HepG2 (cell line): Measurements from ENCODE around the gene KCNQ2. TPM values are rescaled to one million over a fixed set of nuclear protein-coding genes. Genes with fewer than 3 reads are reported as not detected.
A peak's percentile ranks its signal among the peaks of the same experiment; 100 is the strongest.

Experiments
- BORCS8-MEF2B ChIP-seq: sonication (generic); formaldehyde crosslinking; IDR thresholded peaks from 2 replicates; pipeline ENCODE4 v1.8.0; 2022; ENCODE audit warnings: mild to moderate bottlenecking, missing genetic modification reagents
- FIP1L1 ChIP-seq: fragments of 200-400 bp; formaldehyde crosslinking; IDR thresholded peaks from 2 replicates; pipeline ENCODE4 v1.6.1; 2018; ENCODE audit warnings: low read depth, mild to moderate bottlenecking, low read length, moderate library complexity, borderline replicate concordance; ENCODE audit not compliant: insufficient read depth
- PAXIP1 ChIP-seq: sonication (generic); formaldehyde crosslinking; conservative IDR thresholded peaks from 2 replicates; pipeline ENCODE4 v1.4.0; 2020; ENCODE audit warnings: mild to moderate bottlenecking, missing genetic modification reagents, moderate library complexity
- RBFOX2 ChIP-seq: fragments of 200-400 bp; formaldehyde crosslinking; IDR thresholded peaks from 2 replicates; pipeline ENCODE4 v1.6.1; 2017; ENCODE audit warnings: low read depth, mild to moderate bottlenecking, low read length
- SAP130 ChIP-seq: IDR thresholded peaks from 2 replicates; pipeline ENCODE4 v1.6.1; 2016; ENCODE audit warnings: low read depth
- SOX13 ChIP-seq, 3 experiments: fragments of 450-650 bp in 1 of 3; sonication (generic) in 1 of 3; formaldehyde crosslinking in 1 of 3; IDR thresholded peaks in 2 of 3; conservative IDR thresholded peaks in 1 of 3; 2 replicates each; pipeline versions ENCODE4 v1.5.0 to v1.6.1; 2016 to 2020; ENCODE audit warnings: antibody characterized with exemption in 1 of 3, mild to moderate bottlenecking in 1 of 3, missing compliant biosample characterization in 1 of 3, missing genetic modification reagents in 1 of 3, moderate library complexity in 1 of 3
- STAG1 ChIP-seq: sonication (generic); formaldehyde crosslinking; IDR thresholded peaks from 2 replicates; pipeline ENCODE4 v1.4.0; 2020; ENCODE audit warnings: missing genetic modification reagents
- TEAD3 ChIP-seq: optimal IDR thresholded peaks from 2 replicates; pipeline ENCODE3; 2016; ENCODE audit warnings: borderline replicate concordance
- USF2 ChIP-seq, 2 experiments: sonication (generic) in 1 of 2; formaldehyde crosslinking in 1 of 2; IDR thresholded peaks; 2 replicates each; pipeline versions ENCODE4 v1.5.1 to v1.6.1; 2011 to 2020; ENCODE audit warnings: borderline replicate concordance in 1 of 2, low read depth in 1 of 2, low read length in 1 of 2, mild to moderate bottlenecking in 1 of 2, missing genetic modification reagents in 1 of 2, moderate library complexity in 1 of 2
- ZBTB43 ChIP-seq: sonication (generic); formaldehyde crosslinking; conservative IDR thresholded peaks from 2 replicates; pipeline ENCODE4 v1.4.0; 2020; ENCODE audit warnings: missing genetic modification reagents
- ZBTB44 ChIP-seq: sonication (generic); formaldehyde crosslinking; IDR thresholded peaks from 2 replicates; pipeline ENCODE4 v1.4.0; 2020; ENCODE audit warnings: missing genetic modification reagents
- ZNF563 ChIP-seq: sonication (generic); formaldehyde crosslinking; IDR thresholded peaks from 2 replicates; pipeline ENCODE4 v1.8.0; 2022; ENCODE audit warnings: mild to moderate bottlenecking, moderate library complexity, missing genetic modification reagents
- ZNF678 ChIP-seq: sonication (generic); formaldehyde crosslinking; IDR thresholded peaks from 2 replicates; pipeline ENCODE4 v1.4.0; 2020; ENCODE audit warnings: mild to moderate bottlenecking, missing genetic modification reagents
- ZNF7 ChIP-seq: IDR thresholded peaks from 2 replicates; pipeline ENCODE4 v1.6.1; 2016; ENCODE audit warnings: missing biosample characterization, missing genetic modification reagents
- polyA plus RNA-seq, 8 experiments: library from polyadenylated mRNA; depleted of rRNA in 3 of 8; stranded (reverse) in 7 of 8; unstranded in 1 of 8; fragments of >200 nt; fragmentation: Illumina TruSeq in 4 of 8; extraction: Trizol in 4 of 8; gene quantifications; 2 replicates each; pipeline versions ENCODE4 v1.2.1 to v1.2.3, GENCODE V29; 2011 to 2016; ENCODE audit warnings: low read depth in 4 of 8, missing spikeins in 1 of 8, mixed read lengths in 1 of 8; ENCODE audit not compliant: insufficient read depth in 1 of 8
- total RNA-seq, 5 experiments: library from RNA; depleted of rRNA; stranded (reverse); fragments of >200 nt; fragmentation: Illumina TruSeq; extraction: Trizol; gene quantifications; 2 replicates each; pipeline ENCODE4 v1.2.3, GENCODE V29; 2016; ENCODE audit warnings: low read depth in 1 of 5
- TF ChIP-seq, protein P1 (sequence below): sonication (generic); formaldehyde crosslinking; IDR thresholded peaks from 2 replicates; pipeline ENCODE4 v1.4.0; 2020; ENCODE audit warnings: missing genetic modification reagents

Gene KCNQ2
- total and polyA plus RNA-seq, 2 of the 13 experiments (the other 11 are each of a cell fraction or from before 2014, with no cell fraction given): not detected

- TF ChIP-seq TEAD3 (CRISPR knock-in tag): peak; percentile 100
- TF ChIP-seq ZNF563 (CRISPR knock-in tag): no peak
- peak; percentile 97 for TF ChIP-seq USF2 (IDR thresholded peaks at IDR 0.05; ENCODE audit: low read depth, low read length)
- TF ChIP-seq USF2 (CRISPR knock-in tag; IDR thresholded peaks at IDR 0.05; ENCODE audit: borderline replicate concordance): peak; percentile 89; the same call in 1 of the 2 replicates
- no peak for TF ChIP-seq ZBTB43
- TF ChIP-seq ZNF678 (CRISPR knock-in tag): no peak
- peak; percentile 33; the same call in 1 of the 2 replicates for TF ChIP-seq SAP130 (CRISPR knock-in tag)
- TF ChIP-seq FIP1L1: no peak
- TF ChIP-seq, protein P1, sequence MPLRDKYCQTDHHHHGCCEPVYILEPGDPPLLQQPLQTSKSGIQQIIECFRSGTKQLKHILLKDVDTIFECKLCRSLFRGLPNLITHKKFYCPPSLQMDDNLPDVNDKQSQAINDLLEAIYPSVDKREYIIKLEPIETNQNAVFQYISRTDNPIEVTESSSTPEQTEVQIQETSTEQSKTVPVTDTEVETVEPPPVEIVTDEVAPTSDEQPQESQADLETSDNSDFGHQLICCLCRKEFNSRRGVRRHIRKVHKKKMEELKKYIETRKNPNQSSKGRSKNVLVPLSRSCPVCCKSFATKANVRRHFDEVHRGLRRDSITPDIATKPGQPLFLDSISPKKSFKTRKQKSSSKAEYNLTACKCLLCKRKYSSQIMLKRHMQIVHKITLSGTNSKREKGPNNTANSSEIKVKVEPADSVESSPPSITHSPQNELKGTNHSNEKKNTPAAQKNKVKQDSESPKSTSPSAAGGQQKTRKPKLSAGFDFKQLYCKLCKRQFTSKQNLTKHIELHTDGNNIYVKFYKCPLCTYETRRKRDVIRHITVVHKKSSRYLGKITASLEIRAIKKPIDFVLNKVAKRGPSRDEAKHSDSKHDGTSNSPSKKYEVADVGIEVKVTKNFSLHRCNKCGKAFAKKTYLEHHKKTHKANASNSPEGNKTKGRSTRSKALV (CRISPR knock-in tag): no peak
- no peak for TF ChIP-seq SOX13 (IDR thresholded peaks at IDR 0.05)
- 0 out of 4 replicates have a peak, but pooled peaks of 1 of the 2 experiments have one; percentile 19 for TF ChIP-seq SOX13 (CRISPR knock-in tag; conservative IDR thresholded peaks at IDR 0.05 in 1 of 2, IDR thresholded peaks at IDR 0.05 in 1 of 2)
- peak; percentile 54; the same call in 1 of the 2 replicates for TF ChIP-seq BORCS8-MEF2B
- TF ChIP-seq ZNF7 (CRISPR knock-in tag): no peak
- TF ChIP-seq STAG1 (CRISPR knock-in tag): peak; percentile 64
- TF ChIP-seq ZBTB44: no peak
- no peak for TF ChIP-seq PAXIP1
- TF ChIP-seq RBFOX2: no peak
These were observed 37.7 kb downstream of the KCNQ2 start (continued) for GRCh38 chr20:63434599-63435378.
